HuH-7 (cell line): Measurements from ENCODE around the gene CTNNA2.

Source experiments
- DNase-seq: peaks from one replicate; pipeline ENCODE4 v3.0.0; 2011; ENCODE audit warnings: low spot score

CTNNA2 gene

DNA sequence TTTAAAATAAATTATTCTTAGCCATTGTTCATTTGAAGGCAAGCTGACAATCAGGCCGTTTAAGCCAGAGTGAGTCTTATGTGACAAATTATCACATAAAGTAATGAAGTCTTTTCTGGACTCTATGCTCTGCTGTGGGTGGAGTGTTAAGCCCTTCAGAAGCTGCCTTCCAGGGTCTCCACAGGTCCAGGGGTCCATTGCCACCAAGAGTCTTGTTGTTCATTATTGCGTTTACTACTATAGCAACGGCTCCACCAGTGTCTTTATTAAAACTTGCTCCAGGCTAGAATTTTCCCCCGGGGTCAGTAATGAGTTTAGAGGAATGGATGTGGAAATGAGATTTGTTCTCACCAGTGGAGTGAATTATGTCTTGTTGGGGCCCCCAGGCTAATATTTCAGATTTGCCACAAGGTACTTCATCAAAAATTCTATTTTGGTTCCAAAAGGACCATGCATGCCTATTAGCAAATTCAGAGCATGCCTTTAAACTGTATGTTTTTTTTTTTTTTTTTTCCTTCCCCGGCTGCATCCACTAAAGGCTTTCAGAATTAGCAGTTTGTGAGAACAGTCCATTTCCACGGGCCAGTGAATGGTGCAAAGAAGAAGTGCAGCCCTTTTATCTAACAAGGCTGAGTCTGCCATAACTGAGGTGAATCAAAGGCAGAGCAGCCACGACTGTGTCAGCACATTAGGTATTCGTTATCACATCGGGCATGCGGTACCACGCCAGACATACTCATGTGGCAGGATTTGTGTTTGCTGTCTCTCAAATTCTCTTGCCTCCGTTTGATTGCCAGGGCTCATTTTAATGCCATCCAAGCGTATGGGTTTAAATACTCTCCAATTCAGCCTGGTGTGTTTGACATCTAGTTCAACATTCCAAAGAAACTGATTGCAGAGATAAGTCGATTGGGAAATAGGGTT is 817.9 kb downstream of the CTNNA2 start:
- no peak for DNase-seq

GRCh38 chr2:80333886-80334285 is 821.0 kb downstream of the CTNNA2 start:
- no peak for DNase-seq

DNA sequence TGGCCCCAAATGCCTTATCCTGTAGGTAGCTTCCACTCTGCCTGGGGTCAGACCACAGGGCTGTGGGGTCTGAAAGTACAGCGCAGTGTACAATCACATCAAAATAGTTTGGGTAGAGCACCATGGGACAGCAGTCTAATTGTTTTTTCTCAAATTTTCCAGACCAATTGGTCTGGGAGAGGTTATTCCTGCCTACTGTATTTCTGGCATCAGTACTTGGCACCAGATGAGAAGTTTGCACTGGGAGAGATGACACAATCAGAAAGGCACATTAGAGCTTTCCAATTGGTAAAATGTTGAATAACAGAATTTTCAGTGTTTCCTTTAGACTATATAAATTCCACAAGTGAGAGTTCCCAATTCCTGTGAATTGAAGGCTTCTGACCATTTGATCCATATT is 822.6 kb downstream of the CTNNA2 start:
- DNase-seq, result no peak

DNA sequence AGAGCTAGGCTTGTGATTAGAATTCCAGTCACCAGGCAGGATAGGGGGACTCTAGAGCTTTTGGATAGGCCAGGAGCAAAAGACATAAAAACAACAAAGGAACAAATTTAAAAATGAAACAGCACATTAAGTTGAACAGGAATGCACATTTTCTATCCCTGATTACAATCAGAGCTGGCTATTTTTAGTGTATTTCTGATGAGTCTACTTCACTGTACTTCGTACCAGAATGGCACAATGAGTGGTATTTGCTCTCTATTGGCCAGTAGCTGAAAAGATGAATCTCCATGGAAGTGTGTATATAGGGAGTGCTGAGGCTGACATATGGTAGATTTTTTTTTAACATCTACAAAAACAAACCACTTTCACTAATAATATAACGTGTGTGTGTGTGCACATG is 825.9 kb downstream of the CTNNA2 start:
- no peak for DNase-seq

DNA sequence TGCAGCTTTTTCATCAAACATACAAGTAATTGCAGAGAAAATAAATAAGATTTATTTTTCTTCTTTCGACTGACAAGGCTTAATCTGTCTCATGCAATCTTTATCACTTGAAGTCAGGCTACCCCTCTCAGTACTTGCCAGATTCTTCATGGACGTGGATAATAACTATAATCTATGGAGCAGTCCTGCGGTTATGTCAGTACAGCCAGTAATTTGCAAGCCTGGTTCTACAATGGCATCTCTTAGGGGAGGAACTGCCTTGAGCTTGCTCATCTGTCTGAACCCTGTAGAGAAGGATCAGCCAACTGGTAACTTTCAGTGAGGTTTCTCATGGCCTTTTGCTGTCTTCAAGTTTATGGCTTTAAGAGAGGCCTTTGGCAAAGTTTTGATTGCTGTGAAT is 827.2 kb downstream of the CTNNA2 start:
- DNase-seq, result no peak

GRCh38 chr2:80348078-80348477 is 835.2 kb downstream of the CTNNA2 start:
- DNase-seq, result no peak

DNA sequence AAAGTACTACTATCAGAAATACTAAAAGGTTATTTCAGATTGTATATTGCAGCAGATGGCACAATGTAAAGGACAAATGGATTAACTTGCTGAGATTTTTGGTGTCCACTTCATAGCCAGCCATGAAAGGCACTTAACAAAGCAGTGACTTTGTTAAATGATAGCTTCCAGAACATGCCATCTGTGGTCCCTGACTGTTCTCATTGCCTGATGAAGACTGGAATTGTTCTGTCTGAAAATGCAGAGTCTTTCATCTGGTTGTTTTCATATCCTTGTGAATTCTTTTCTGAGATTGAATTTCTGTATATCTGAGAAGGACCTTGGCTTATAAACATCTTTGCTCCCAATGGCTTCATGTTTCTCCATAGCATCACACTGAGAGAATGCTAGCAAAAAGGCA is 836.1 kb downstream of the CTNNA2 start:
- no peak for DNase-seq

DNA sequence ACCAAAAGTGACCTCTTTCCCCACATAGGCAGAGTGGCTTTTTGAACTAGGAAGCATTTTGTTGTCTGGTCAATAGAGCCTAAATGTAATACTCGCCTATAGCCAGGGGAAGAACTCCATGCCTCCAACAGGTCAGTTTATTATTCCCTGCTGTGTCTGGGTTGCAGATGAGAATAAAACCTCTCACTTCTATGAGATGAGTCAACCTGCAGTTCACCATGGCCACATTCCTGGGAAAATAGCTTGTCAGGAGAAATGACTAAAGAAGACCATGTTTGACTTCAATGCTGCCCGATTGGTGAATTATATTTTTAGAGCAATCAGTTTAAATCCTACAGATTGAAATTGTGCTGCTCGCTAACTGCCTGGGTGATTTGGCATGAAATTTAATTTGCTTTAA is 838.4 kb downstream of the CTNNA2 start:
- no peak for DNase-seq

DNA sequence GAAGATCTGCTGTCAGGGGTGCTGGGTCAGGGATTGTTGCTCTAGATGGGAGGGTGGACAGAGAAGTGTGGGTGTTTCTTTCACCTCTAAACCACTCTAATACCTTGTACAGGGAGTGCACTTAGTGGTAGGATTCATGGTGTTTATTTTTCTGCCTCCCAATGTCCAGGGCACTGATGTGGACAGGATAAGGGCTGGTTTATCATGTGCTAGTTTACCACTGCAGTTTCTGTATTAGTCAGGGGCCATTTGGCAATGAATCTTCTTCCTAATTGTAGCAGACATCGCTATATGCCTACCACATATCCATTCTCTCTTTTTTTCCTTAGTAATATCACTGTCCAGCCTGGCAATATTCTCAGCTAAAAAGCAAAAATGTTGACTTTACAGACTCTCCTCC is 842.0 kb downstream of the CTNNA2 start:
- DNase-seq, result no peak

DNA sequence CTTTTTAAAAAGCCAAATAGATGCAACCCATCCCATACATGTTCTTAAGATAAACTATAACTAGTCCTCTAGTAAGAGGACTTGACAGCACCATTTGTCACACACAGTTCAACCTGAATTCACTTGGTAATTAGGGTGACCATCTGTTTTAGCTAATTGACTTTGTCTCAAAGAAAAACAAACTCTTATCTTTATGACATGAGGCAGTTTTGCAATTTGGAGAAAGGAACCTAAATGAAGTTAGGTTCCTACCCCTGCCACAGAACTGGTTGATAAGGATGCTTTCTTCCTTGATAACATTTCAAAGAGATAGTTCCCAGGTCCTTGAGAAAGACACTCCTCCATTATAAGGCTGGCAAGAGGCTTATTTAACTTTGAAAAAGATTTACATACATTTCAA is 849.1 kb downstream of the CTNNA2 start:
- no peak for DNase-seq

DNA sequence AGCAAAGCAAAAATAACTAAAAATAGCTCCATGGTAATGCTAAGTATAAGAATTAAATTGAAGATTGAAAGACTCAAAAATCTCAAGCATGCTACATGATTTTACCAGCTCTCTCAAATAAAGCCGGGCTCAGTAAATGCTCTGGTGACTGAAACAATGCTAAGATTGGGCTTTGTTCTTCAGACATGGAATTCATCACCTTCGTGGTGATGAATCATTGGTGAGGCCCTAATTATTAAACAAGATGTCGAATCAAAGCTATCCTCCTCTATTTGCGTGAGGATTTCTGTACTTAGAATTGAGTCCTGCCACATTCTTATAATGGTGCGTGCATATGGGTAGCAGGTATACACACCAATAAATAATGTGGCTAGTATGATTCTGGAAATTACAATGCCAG is 850.5 kb downstream of the CTNNA2 start:
- DNase-seq, result no peak

- DNase-seq, result no peak
These were observed 851.0 kb downstream of the CTNNA2 start for GRCh38 chr2:80363791-80364349.

GRCh38 chr2:80364524-80365212 is 851.8 kb downstream of the CTNNA2 start:
- no peak for DNase-seq

DNA sequence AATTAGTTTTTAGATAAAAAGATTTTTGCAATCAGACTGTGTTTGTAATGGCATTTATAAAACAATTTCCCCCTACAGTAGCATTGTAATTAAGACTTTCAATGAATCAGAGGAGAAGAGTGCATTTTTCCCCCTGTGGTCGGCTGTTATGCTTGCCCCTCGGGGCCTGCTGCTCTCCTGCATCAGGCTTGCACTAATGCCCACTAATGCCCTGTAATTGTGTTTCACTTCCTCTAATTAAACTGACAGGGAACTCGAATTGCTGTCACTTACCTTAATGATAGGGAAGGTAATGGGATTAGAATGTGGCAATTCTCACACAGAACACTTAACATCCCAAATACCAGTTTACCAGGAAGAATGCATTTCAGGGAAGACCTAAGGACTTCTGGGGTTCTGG is 852.9 kb downstream of the CTNNA2 start:
- DNase-seq, result no peak

DNA sequence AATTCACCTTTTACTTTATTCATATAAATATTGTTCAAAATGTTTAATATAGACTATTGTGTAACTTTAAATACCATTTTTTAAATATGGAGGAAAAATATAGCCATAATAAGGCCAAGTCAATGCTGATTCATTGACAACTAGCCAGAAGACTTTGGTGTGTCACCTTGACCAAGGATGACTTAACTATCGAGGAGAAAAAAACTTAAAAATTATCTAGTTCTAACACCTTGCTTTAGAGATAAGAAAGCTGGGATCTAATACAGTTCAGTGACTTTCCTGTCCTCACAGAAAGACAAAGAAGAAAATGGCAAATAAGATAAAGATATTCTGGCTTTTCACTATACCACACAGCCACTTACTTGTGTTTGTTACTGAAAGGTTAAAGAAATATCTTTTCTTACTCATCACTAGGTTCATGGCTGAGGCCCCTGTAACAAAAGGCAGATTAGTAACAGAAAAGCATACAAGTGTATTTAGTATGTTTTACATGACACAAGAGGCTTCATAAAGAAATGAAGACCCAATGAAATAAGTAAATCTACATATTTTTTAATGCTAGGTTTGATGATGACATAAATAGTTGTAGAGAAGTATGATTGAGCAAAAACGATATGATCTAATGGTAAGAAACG is 857.6 kb downstream of the CTNNA2 start:
- no peak for DNase-seq

- DNase-seq, result no peak
These were observed 861.3 kb downstream of the CTNNA2 start for GRCh38 chr2:80374105-80374504.

- DNase-seq, result no peak
These were observed 864.2 kb downstream of the CTNNA2 start for GRCh38 chr2:80377071-80377470.

GRCh38 chr2:80380736-80381135 is 867.9 kb downstream of the CTNNA2 start:
- DNase-seq, result no peak

DNA sequence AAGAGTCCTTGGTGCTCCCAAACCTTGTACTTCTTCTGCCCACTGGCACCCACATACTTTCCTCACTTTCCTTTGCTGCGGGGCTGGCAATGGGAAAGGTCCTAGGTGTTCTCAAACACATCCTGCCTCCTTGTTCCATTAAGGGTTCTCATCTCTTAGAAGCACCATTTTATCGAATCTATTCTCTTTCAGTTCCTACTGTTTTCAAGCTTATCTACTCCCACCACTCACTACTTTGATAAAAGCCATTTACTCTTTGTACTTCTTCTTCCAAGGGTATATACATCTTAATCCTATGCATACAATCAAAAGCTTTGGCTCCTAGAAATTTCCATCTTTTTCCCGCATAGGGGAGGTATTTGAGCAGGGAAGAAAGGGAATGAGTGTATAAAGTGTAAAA is 868.8 kb downstream of the CTNNA2 start:
- DNase-seq, result no peak

DNA sequence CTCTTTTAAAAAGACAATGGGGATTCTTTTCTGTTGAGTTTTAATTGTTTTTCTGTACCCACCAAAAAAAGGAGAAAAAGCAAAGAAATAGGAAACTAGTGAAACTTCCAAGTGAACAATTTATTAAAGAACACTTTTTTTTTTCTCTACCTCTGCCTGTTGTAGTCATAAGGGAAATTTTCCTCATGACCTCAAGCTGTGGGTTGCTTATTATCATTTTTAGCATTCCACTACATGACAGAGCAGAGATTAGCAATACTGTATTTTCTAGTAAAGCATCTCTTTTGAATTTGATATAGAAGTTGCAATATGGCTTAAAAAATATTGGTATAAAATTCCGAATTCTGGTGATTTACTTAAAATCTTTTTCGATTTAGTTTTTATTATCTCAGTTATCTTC is 879.6 kb downstream of the CTNNA2 start:
- no peak for DNase-seq

- no peak for DNase-seq
These were observed 881.1 kb downstream of the CTNNA2 start for GRCh38 chr2:80393991-80394390.

DNA sequence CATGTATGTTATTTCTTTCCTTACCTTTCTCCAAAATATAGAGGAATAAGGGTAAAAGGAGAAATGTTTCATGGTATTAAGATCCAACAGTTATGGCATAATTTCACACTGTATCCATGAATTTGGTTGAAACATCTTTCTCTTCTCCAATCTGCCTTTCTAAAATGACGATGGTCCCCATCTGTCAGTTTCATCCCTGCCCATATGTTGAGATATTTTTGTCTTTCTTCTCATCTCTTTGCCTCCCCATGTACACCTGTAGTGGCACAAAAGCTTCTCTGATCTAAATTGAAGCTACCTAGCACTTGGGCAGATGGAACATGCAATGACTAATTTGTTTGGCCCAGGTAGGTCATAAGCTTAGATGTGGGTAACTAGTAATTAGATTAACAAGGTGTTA is 882.4 kb downstream of the CTNNA2 start:
- no peak for DNase-seq

DNA sequence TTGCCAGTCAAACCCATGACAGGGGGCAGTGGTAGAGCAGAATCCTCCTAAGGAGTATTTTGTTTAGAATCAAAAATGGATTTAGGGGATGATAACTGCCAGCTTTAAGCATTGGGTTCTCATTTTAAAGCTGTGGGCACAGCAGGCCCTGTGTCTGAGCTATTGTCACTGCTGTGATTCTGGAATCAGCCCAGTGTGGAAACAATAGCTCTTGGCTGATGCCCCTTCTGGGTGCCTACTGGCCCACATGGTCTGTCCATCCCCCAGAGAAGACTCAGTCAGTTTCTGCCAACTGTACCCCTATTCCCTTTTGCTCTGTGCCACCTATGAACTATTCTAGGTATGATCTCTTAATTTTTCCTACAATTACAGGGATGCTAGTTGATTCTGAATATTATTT is 883.4 kb downstream of the CTNNA2 start:
- DNase-seq, result no peak
